CD4-positive, alpha-beta T cell treated with Interleukin-15 for 4 hours (primary cell): Measurements from ENCODE around the gene ZNF287.
"Not testable (repeated sequence)": the region's sequence is repeated elsewhere in the genome, so short reads cannot be mapped to it uniquely, and the experiment has no call there.

Experiments used
- DNase-seq: peaks from one replicate; pipeline ENCODE4 v3.0.0-alpha.2; 2020; ENCODE audit warnings: low spot score

Gene ZNF287

GRCh38 chr17:16568541-16569357 lies at the start of gene ZNF287:
Gene ZNF287, minus strand, starts transcription at chr17:16569204. Its CDS starts 1,473 bp downstream, at chr17:16567731.
- DNase-seq = peak; percentile 95

DNA sequence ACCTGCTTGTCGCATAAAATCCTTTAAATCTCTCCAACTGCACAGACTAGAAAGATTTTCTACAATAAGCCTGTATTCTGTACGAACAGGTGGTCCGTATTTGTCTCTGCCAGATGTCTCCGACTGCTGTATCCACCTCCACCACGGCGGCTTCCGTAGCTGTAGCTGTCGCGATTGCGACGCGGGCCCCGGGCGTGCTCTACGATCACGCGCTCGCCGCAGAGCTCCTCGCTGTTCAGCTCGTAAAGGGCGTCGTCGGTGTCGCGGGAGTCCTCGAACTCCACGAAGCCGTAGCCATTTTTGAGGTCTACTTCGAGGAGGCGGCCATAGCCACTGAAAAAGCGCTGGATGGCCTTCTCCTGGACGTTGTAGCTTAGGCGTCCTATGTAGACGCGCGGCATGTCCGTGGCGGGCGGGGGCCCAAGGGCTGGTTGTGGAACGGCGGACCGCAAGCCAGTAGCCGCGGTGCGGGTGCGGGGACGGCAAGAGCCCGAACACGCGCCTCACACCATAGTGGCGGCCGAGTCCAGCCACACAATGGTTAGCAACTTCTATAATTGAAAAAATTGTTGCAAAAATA lies 48.6 kb upstream of the ZNF287 start:
- no peak for DNase-seq

- DNase-seq = no peak
Measured at GRCh38 chr17:16599537-16599936, 30.5 kb upstream of the ZNF287 start.

- DNase-seq = no peak
Measured at GRCh38 chr17:16593356-16594102, 24.5 kb upstream of the ZNF287 start.

DNA sequence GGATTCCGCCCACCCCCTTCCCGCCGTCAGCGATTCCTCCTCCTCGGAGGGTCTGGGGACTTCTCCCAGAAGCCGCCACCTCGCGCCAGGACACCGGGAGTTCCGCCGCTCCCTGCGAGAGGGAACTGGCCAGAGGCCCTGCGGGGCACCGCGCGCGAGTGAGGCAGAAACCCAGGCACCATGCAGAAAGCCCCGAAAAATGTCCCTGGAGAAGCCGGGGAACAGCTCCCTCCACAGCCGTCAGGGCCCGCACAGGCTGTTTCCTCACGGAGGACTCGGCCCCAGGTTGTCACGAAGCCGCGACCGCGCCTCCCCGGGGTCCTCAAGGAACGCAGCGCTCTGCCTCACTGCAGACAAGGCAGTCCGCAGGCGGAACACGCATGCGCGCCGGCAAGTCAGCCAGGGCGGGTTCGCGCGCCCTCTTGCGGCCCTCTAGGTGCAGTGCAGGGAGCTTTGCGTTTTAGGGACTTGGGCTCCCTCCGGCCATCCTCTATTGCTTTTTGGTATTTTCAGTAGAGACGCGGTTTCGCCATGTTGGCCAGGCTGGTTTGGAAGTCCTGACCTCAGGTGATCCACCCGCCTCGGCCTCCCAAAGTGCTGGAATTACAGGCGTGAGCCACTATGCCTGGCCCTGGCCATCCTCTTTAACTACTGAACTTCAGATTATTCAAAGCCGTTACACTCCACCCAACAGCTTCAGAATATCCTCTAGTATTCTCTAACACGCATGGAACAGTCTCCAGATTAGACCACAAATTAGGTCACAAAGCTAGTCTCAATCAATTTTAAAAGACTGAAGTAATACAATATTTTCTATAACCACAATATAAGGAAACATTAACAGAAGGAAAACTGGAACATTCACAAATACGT lies 20.3 kb upstream of the ZNF287 start:
- peak; percentile 92 for DNase-seq

DNA sequence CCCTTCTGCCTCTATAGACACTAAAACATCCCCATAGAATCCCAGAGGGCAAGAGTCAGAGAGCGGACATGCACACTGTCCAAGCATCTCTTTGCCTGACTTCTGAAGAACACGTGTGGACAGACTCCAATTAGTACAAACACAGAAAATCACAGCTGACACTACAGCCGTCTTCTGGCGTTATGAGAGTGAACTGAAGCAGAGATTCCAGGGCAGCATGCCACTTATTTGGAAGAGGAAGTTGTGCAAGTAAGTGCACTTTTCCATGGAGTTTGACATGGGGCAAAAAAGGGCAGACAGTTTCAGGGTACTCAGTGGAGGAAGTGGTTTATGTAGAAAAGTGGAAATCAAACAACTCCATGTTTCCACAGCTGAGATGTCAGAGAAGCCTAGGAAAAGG lies 16.8 kb upstream of the ZNF287 start:
- no peak for DNase-seq

- peak; percentile 92 for DNase-seq
Measured at GRCh38 chr17:16584273-16584995, 15.4 kb upstream of the ZNF287 start.

DNA sequence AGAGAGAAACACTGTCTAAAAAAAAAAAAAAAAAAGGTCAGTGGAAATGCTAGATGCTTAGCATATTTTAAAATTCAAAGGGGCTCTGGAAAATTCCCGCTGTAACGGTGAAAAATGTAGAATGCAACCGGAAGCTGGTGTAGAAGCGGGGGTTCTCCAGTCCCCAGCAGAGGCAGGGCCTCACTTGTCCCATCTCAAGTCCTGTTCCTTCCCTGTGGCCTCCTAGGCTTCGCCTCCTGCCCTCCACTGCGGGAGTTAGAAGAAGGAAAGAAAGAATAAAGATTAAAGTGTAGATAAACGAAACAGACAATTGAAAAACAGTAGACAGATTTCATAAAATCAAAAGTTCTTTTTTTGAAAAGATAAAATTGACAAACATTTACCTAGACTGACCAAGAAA lies 14.8 kb upstream of the ZNF287 start:
- DNase-seq = no peak

GRCh38 chr17:16573466-16573865 lies 4.5 kb upstream of the ZNF287 start:
- no peak for DNase-seq

DNA sequence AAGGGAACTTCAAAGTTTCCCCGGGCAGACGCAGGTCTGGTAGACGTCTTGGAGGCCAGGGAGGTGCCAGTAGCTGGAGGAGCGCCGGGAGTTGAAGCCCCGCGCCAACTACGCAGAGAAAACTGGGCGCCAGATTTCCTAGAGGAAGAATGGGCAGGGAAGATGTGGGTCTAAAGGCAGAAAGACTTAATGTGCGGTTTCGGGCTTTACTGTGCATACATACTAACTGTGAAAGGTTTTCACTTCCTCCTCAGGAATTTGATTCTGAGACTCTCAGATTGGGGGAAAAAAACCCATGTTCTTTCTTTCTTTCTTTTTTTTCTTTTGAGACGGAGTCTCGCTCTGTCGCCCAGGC lies 331 bp upstream of the ZNF287 start:
- DNase-seq = no peak

- no peak for DNase-seq
Measured at GRCh38 chr17:16552637-16553045, 16.4 kb downstream of the ZNF287 start.

DNA sequence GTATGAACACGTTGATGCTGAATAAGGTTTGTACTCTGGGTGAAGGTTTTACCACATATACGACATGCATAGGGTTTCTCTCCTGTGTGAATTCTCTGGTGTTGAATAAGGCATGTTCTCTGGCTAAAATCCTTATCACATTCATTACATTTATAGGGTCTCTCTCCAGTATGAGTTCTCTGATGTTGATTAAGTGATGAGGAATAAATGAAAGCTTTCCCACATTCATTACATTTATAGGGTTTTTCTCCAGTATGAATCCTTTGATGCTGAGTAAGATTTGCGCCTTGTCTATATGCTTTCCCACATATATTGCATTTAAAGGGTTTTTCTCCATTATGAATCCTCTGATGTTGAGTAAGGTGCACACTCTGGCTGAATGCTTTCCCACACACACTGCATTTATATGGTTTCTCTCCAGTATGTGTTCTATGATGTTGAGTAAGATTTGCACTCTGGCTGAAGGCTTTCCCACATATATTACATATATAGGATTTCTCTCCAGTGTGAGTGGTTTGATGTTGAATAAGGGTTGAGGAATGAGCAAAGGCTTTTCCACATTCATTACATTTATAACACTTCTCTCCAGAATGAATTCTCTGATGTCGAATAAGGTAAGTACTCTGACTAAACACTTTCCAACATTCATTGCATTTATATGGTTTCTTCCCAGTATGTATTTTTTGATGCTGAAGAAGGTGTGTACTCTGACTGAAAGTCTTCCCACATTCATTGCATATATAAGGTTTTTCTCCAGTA lies 16.9 kb downstream of the ZNF287 start:
- DNase-seq = no peak

DNA sequence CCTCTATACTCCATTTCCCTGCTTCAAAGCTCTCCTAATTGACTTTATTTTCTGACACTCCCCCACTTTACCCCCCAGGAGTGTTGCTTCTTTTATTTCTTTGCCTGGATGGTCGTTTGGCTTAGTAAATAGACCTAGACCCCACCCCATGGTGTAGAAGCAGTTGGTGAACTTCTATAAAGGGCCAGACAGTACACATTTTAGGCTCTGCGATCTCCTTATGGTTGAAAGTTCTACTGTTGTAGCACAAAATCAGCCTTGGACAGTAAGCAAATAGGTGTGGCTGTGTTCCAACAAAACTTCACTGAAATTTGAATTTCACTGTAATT lies 31.9 kb downstream of the ZNF287 start:
- DNase-seq = no peak

- no peak for DNase-seq
Measured at GRCh38 chr17:16534236-16534635, 34.8 kb downstream of the ZNF287 start.

DNA sequence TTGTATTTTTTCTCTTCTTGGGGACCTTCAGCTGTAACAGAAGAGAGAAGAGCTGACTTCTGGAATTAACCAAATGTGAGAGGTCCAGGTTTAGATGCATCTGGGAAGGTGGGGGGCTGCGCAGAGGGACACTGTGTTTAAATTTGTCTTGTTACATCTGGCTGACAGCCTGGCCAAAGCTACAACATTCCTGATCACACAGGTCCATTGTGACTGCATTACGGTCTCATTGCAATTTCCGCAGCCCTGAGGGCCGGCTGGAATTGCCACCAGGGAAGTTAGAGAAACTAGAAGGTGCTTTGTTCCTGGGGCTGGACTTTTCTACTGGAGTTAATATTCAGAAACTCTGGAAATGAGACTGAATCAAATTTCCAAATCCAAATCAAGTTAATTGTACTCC lies 39.1 kb downstream of the ZNF287 start:
- no peak for DNase-seq

DNA sequence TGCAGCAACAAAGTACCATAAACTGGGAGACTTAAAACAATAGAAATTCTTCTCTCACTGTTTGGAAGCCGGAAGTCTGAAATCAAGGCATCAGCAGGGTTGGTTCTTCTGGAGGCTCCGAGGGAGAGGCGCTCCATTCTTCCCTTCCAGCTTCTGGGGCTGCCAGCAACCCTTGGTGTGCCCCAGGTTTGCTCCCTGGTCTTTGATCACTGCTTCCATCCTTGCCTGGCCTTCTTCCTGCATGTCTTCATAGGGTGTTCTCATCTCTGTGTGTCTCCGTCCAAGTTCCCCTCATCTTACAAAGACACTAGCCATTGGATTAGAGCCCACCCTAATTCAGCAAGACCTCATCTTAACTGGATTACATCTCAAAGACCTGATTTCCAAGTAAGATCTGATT lies 41.7 kb downstream of the ZNF287 start:
- no peak for DNase-seq

DNA sequence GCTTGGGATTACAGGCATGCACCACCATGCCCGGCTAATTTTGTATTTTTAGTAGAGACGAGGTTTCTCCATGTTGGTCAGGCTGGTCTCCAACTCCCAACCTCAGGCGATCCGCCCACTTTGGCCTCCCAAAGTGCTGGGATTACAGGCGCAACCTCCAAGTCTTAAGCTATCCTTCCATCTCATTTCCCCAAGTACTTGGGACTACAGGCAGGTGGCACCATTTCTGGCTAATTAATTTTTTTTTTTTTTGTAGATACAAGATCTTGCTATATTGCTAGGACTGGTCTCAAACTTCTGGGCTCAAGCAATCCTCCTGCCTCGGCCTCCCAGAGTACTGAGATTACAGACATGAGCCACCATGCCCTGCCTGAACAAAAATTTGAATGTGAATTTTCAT lies 43.4 kb downstream of the ZNF287 start:
- DNase-seq = not testable (repeated sequence)

- peak; percentile 75 for DNase-seq
Measured at GRCh38 chr17:16521070-16521727, 47.8 kb downstream of the ZNF287 start.

- DNase-seq = no peak
Measured at GRCh38 chr17:16519021-16519420, 50.0 kb downstream of the ZNF287 start.

DNA sequence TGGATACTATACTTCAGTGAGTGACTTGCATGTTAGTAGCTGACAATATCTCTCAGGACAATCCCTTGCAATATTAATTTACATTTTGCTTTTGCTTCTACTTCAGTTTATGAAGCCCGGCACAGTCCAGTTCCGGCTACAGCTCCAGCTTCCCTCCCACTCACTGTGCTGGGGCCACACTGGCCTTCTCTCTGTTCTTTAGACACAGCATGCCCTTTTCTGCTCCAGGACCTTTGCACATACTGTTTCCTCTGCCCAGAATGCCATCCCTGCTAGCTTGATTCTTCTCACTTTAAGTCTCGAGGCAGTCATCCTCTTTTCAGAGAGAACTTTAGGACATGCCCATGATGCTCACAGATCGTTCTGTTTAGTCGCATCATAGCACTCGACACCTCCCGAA lies 51.5 kb downstream of the ZNF287 start:
- DNase-seq = no peak
